ENCODE results near the gene MED22.
A peak's percentile ranks its signal among the peaks of the same experiment; 100 is the strongest.
"Not testable (repeated sequence)": the region's sequence is repeated elsewhere in the genome, so short reads cannot be mapped to it uniquely, and the experiment has no call there.

MED22 gene

GRCh38 chr9:133347985-133348717, at the start of gene MED22, which contains the start of gene RPL7A:
Gene MED22, minus strand, starts transcription at chr9:133348131. Its CDS starts 1,469 bp downstream, at chr9:133346662.
Gene RPL7A, plus strand, starts transcription at chr9:133348218. Its CDS starts 26 bp downstream, at chr9:133348244.
- DNase-seq (ENCODE audit: low read depth in 1 of 2, low spot score in 1 of 2), result peak; percentile 78 to 82

DNA sequence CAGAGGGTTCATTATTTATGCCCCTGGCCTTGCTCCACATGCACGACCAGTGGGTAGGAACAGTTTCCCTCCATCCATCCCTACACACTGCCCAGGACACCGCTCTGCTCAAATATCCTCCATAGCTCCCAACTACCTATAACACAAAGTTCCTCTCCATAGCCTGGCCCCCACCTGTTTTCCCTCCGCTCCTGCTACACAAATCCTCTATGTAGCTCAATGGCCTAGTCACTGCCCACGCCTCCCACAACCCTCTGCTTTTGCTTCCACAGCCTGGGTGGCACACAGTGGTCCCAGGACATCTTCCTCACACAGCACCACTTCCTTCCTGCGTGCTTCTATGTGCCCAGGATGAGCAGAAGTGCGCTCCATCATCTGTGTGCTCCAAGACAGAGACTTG, 49.4 kb upstream of the MED22 start:
- no peak for DNase-seq (ENCODE audit: low read depth in 1 of 2, low spot score in 1 of 2)

DNA sequence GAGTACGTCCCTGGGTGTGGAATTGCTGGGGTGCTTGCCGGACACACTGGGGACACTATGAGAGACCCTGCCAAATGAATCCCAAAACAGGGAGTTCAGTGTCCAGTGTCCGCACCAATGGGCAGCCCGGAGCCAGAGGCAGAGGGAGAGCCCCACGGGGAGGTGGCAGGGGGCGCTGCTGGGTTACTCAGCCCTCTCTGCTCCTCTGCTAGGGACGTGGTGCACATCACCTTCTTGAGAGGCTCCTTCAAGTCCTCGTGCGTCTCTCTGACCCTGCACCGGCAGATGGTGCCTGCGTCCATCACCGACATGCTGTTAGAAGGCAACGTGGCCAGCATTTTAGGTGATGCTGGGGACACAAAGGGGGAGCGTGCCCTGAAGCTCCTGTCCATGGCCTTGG, 49.0 kb upstream of the MED22 start:
- no peak for DNase-seq (ENCODE audit: low read depth in 1 of 2, low spot score in 1 of 2)

- DNase-seq (ENCODE audit: low read depth in 1 of 2, low spot score in 1 of 2), result no peak
These were observed 46.8 kb upstream of the MED22 start for GRCh38 chr9:133394687-133395271.

GRCh38 chr9:133393399-133393798, 45.5 kb upstream of the MED22 start:
- no peak for DNase-seq (ENCODE audit: low read depth in 1 of 2, low spot score in 1 of 2)

- not testable (repeated sequence) for DNase-seq (ENCODE audit: low read depth in 1 of 2, low spot score in 1 of 2)
These were observed 44.4 kb upstream of the MED22 start for GRCh38 chr9:133392308-133392707.

DNA sequence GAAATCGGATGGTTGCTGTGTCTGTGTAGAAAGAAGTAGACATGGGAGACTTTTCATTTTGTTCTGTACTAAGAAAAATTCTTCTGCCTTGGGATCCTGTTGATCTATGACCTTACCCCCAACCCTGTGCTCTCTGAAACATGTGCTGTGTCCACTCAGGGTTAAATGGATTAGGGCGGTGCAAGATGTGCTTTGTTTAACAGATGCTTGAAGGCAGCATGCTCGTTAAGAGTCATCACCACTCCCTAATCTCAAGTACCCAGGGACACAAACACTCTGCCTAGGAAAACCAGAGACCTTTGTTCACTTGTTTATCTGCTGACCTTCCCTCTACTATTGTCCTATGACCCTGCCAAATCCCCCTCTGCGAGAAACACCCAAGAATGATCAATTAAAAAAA, 43.5 kb upstream of the MED22 start:
- not testable (repeated sequence) for DNase-seq (ENCODE audit: low read depth in 1 of 2, low spot score in 1 of 2)

GRCh38 chr9:133390713-133391112, 42.8 kb upstream of the MED22 start:
- no peak for DNase-seq (ENCODE audit: low read depth in 1 of 2, low spot score in 1 of 2)

DNA sequence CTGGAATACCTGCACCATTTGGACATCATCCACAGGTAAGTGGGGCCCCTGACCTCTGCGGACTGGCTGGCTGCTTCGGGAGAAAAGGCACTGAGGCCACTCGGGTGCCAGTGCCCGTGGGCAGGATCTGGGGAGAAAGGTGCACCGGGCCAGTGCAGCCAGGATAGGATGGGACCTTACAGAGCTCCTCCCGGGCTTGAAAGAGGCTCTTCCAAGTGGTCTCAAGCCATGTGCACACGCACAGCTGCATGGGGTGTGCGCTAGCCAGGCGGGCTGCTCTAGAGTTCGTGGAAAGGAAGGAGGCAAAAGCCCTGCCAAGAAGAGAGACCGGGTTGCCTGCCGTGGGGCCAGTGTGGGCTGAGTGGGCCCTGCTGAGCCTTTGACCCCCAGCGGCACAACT, 41.6 kb upstream of the MED22 start:
- no peak for DNase-seq (ENCODE audit: low read depth in 1 of 2, low spot score in 1 of 2)

DNA sequence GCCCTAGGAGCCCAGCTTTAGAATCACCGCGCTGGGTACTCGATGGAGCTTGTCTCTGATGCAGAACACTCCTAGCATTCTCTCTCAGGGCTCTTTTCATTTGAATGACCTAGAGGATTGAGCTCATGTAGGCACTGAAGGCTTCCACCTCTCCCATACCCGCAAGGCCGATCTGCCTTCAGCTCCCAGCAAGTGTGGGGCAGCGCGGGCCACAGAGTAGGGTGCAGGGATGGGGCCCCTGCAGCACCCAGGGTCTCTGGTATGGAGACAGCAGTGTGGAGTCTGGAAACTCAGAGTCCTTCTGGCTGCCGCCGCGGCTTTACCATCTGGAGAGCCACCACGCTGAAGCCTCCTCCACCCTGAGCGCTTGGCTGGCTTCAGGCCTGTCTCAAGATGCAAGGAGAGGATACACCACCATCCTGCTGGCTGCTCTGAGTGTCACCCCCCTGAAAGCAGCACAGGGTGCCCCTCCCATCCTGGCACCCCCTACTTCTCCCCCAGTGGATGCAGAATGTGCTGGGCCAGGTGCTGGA, 41.2 kb upstream of the MED22 start:
- DNase-seq (ENCODE audit: low read depth in 1 of 2, low spot score in 1 of 2), result no peak

GRCh38 chr9:133387680-133388079, 39.7 kb upstream of the MED22 start:
- no peak for DNase-seq (ENCODE audit: low read depth in 1 of 2, low spot score in 1 of 2)

DNA sequence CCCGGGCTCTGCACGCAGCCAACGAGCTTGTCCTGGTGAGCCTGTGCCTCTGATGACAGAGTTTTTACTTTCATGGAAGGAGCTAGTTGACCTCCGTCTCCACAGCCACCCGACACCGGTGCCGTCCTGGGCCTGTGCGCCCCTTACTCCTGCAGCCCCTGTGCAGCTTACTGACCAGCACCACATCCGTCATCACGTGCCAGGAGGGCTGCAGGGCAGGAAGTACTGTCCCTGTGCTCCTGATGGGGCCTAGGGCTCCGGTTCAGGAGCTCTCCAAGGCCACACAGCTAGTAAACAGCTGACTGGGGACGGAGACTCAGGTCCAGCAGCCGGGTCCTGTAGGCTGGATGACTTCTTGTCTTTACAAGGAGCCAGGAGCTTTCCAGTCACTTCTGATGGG, 38.4 kb upstream of the MED22 start:
- DNase-seq (ENCODE audit: low read depth in 1 of 2, low spot score in 1 of 2), result no peak

GRCh38 chr9:133385452-133385851, 37.5 kb upstream of the MED22 start:
- DNase-seq (ENCODE audit: low read depth in 1 of 2, low spot score in 1 of 2), result no peak

GRCh38 chr9:133384736-133385321, 36.9 kb upstream of the MED22 start:
- no peak for DNase-seq (ENCODE audit: low read depth in 1 of 2, low spot score in 1 of 2)

DNA sequence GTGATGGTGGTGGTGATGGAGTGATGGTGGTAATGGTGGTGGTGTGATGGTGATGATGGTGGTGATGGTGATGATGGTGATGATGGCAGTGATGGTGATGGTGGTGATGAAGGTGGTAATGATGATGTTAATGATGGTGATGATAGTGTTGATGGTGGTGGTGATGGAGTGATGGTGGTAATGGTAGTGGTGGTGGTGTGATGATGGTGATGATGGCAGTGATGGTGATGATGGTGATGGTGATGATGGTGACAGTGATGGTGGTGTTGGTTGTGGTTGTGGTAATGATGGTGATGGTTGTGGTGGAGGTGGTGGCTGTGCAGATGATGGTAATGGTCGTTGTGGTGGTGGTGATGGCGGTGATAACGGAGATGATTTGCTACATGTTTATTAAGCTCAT, 35.5 kb upstream of the MED22 start:
- DNase-seq (ENCODE audit: low read depth in 1 of 2, low spot score in 1 of 2), result no peak

GRCh38 chr9:133382507-133383141, 34.7 kb upstream of the MED22 start:
- no peak for DNase-seq (ENCODE audit: low read depth in 1 of 2, low spot score in 1 of 2)

DNA sequence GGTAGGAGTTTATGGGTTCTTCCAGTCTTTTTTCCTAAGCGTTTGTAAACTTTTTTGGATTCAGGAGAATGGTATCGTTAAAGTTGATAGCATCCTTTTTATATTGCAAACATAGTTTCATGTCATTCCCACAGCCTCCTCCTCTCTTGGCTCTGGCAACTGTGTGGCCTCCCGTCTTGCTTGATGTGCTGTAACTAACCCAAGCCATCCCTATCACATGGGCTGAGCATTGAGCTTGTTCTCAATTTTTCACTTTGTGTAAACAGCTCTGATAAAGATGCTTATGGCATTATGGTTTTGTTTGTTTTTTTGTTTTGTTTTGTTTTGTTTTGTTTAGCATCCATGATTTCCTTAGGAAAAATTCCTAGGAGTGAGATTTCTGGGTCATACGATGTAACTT, 32.8 kb upstream of the MED22 start:
- DNase-seq (ENCODE audit: low read depth in 1 of 2, low spot score in 1 of 2), result no peak

DNA sequence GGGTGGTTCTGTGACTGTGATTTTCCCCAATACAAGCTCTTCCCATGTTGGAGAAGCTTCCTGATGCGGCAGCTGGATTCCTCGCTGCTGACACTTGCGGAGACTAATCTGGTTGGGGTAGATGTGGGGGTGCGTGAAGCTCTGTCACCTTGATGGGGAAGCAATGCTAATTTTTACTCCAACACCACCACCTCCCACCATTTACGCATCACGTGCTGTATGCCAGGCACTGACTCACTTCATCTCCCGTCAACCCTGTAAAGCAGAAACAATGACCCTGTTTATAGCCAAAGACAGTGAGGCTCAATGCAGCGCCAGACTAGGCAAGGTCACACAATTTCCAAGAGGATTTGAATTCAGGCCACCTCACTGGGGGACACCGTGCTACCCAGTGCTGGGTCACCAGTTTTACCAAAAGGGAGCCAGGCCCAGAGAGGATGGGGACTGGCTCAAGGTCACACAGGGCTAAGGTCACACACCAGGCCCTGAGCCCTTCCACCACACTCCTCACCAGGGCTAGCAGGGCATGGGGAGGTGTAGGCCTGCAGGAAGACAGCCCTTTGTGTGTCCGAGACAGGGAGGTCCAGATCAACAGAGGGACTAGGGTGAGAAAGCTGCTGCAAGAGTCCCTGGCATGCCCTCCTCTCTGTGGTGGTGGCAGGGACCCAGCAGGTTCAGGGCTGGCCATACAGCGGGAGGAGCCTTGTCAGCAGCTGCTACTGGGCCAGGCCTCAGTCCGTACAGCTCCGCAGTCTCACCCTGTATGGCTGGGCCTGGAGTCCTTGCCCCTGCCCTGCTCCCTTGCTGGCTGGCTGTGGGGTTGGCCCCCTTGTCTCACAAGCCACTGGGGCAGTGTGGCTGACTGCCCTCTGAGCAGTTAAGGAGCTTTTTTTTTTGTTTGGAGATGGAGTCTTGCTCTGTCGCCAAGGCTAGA, 31.5 kb upstream of the MED22 start:
- no peak for DNase-seq (ENCODE audit: low read depth in 1 of 2, low spot score in 1 of 2)

DNA sequence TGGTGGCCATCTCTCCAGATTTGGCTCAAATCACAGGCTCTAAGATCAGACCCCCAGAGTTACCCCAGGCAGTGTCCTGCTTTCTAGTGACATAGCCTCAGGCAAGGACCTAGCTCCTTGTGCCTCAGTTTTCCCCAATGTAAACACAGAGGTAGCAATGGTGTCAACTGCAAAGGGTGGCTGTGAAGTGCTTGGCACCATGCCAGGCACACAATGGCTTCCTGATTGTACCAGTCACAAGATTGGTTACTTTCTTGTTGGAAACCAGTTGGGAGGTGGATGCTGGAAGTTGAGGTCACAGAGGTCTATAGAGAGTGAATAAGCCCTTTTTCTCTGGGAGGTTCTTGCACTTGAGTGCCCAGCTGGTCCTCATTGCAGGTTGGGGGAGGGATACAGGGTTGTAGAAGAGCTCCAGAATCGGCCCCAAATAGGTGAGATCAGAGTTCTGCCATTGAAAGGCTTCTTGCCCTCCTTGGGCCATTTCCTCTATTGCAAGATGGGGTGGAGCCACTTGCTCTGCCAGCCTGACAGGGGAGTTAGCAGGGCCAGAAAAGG, 30.6 kb upstream of the MED22 start:
- no peak for DNase-seq (ENCODE audit: low read depth in 1 of 2, low spot score in 1 of 2)

DNA sequence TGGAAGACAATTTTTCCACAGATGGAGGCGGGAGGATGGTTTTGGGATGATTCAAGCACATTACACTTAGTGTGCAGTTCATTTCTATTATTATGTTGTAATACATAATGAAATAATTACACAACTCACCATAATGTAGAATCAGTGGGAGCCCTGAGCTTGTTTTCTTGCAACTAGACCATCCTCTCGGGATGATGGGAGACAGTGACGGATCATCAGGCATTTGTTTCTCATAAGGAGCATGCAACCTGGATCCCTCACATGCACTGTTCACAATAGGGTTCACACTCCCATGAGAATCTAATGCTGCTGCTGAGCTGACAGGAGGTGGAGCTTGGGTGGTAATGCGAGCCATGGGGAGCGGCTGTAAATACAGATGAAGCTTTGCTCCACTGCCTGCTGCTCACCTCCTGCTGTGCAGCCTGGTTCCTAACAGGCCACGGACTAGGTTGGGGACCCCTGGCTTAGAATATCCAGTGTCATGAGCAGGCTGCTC, 29.8 kb upstream of the MED22 start:
- DNase-seq (ENCODE audit: low read depth in 1 of 2, low spot score in 1 of 2), result no peak
